ENCODE results near the gene RPS19. TPM values are rescaled to one million over a fixed set of nuclear protein-coding genes. Genes with fewer than 3 reads are reported as not detected.

Gene RPS19
- total RNA-seq, 4 donors from 2014 or later: 1,057 to 2,332 (median 1,706) TPM

GRCh38 chr19:41815301-41815700 lies 44.8 kb upstream of the RPS19 start:
- H3K9me3 ChIP-seq: no peaks in the 10 kb centered on the region
- H3K27me3 ChIP-seq: peaks cover 3% of the 10 kb centered on the region
- no peaks in the 10 kb centered on the region for H3K4me1 ChIP-seq
- no peaks in the 10 kb centered on the region for H3K36me3 ChIP-seq
- no peak overlapping the region for H3K4me3 ChIP-seq
- no peak for DNase-seq (ENCODE audit: low spot score in 2 of 2)
- TF ChIP-seq EP300 (IDR thresholded peaks at IDR 0.05): no peak
- TF ChIP-seq POLR2AphosphoS5 (IDR thresholded peaks at IDR 0.05): no peak
- TF ChIP-seq CTCF (IDR thresholded peaks at IDR 0.05): no peak
- TF ChIP-seq POLR2A (IDR thresholded peaks at IDR 0.05): no peak
- no peak overlapping the region for H3K27ac ChIP-seq
- WGBS: 68% methylated on average over 4 of the region's 4 CpGs

GRCh38 chr19:41816761-41817160 lies 43.3 kb upstream of the RPS19 start:
- Histone ChIP-seq H3K27ac (no peak overlapping the region), H3K4me3 (no peak overlapping the region), H3K4me1 (no peaks in the 10 kb centered on the region), H3K9me3 (no peaks in the 10 kb centered on the region), H3K36me3 (no peaks in the 10 kb centered on the region), H3K27me3 (no peaks in the 10 kb centered on the region)
- DNase-seq (ENCODE audit: low spot score in 2 of 2): no peak
- 57% methylated on average over 2 of the region's 2 CpGs for WGBS
- TF ChIP-seq POLR2AphosphoS5 (IDR thresholded peaks at IDR 0.05): no peak
- TF ChIP-seq EP300 (IDR thresholded peaks at IDR 0.05): no peak
- no peak for TF ChIP-seq CTCF (IDR thresholded peaks at IDR 0.05)
- no peak for TF ChIP-seq POLR2A (IDR thresholded peaks at IDR 0.05)

- peak; percentile 27 to 41 for TF ChIP-seq CTCF (IDR thresholded peaks at IDR 0.05)
- TF ChIP-seq POLR2AphosphoS5 (IDR thresholded peaks at IDR 0.05): no peak
- Histone ChIP-seq H3K4me3 (no peak overlapping the region), H3K4me1 (no peaks in the 10 kb centered on the region), H3K27me3 (no peaks in the 10 kb centered on the region), H3K27ac (no peak overlapping the region), H3K36me3 (no peaks in the 10 kb centered on the region), H3K9me3 (no peaks in the 10 kb centered on the region)
- DNase-seq (ENCODE audit: low spot score in 2 of 2): no peak
- 38% methylated on average over 12 of the region's 12 CpGs for WGBS
Measured at GRCh38 chr19:41821003-41821735, 38.9 kb upstream of the RPS19 start.

GRCh38 chr19:41837981-41838708 lies 21.9 kb upstream of the RPS19 start:
- Histone ChIP-seq H3K27ac (no peak overlapping the region), H3K4me1 (no peaks in the 10 kb centered on the region), H3K4me3 (no peak overlapping the region), H3K9me3 (no peaks in the 10 kb centered on the region), H3K36me3 (no peaks in the 10 kb centered on the region), H3K27me3 (peaks cover 58% of the 10 kb centered on the region)
- DNase-seq (ENCODE audit: low spot score in 2 of 2): no peak
- WGBS: 58% methylated on average over 13 of the region's 13 CpGs
- no peak for TF ChIP-seq POLR2AphosphoS5 (IDR thresholded peaks at IDR 0.05)
- TF ChIP-seq POLR2A (IDR thresholded peaks at IDR 0.05): no peak
- TF ChIP-seq CTCF (IDR thresholded peaks at IDR 0.05): no peak
- no peak for TF ChIP-seq EP300 (IDR thresholded peaks at IDR 0.05)

GRCh38 chr19:41839211-41839610 lies 20.8 kb upstream of the RPS19 start:
- no peak overlapping the region for H3K4me3 ChIP-seq
- no peak for DNase-seq (ENCODE audit: low spot score in 2 of 2)
- H3K9me3 ChIP-seq: no peaks in the 10 kb centered on the region
- H3K27me3 ChIP-seq: peaks cover 58% of the 10 kb centered on the region
- TF ChIP-seq CTCF (IDR thresholded peaks at IDR 0.05): no peak
- no peak for TF ChIP-seq POLR2AphosphoS5 (IDR thresholded peaks at IDR 0.05)
- no peak for TF ChIP-seq EP300 (IDR thresholded peaks at IDR 0.05)
- no peak for TF ChIP-seq POLR2A (IDR thresholded peaks at IDR 0.05)
- 71% methylated on average over 2 of the region's 2 CpGs for WGBS
- H3K27ac ChIP-seq: no peak overlapping the region
- H3K4me1 ChIP-seq: no peaks in the 10 kb centered on the region
- H3K36me3 ChIP-seq: no peaks in the 10 kb centered on the region

All from suprapubic skin (tissue), 4 donors.